ENCODE data around the gene ELOF1. TPM values are rescaled to one million over a fixed set of nuclear protein-coding genes. Genes with fewer than 3 reads are reported as not detected.

ELOF1 gene
- polyA plus RNA-seq, 1 donor from 2014 or later, result 38.0 TPM

GRCh38 chr19:11598746-11599145 lies 39.7 kb upstream of the ELOF1 start:
- H3K36me3 ChIP-seq (ENCODE audit: insufficient read depth, low read length), result peaks cover 10% of the 10 kb centered on the region
- H4K20me1 ChIP-seq (ENCODE audit: insufficient read depth), result no peaks in the 10 kb centered on the region
- H3K9me2 ChIP-seq (ENCODE audit: insufficient read depth, low read length), result no peaks in the 10 kb centered on the region
- H3K27ac ChIP-seq (ENCODE audit: low read length), result peak overlapping the region; percentile 99
- peak overlapping the region; percentile 100 for H3K9ac ChIP-seq (ENCODE audit: low read length)
- peaks cover 59% of the 10 kb centered on the region for H3K79me2 ChIP-seq (replicated peaks; ENCODE audit: insufficient read depth, low read length)
- no peak overlapping the region for H2AFZ ChIP-seq (ENCODE audit: low read depth, low read length)
- TF ChIP-seq EZH2 (IDR thresholded peaks at IDR 0.05; ENCODE audit: borderline replicate concordance, insufficient read depth, low read length, poor library complexity, severe bottlenecking), result no peak
- TF ChIP-seq EP300 (conservative IDR thresholded peaks at IDR 0.05; ENCODE audit: poor library complexity, severe bottlenecking), result no peak
- TF ChIP-seq CTCF (IDR thresholded peaks at IDR 0.05; ENCODE audit: poor library complexity, severe bottlenecking), result no peak
- no peak for TF ChIP-seq POLR2AphosphoS5 (IDR thresholded peaks at IDR 0.05)
- TF ChIP-seq MXI1 (conservative IDR thresholded peaks at IDR 0.05; ENCODE audit: poor library complexity, severe bottlenecking), result no peak
- TF ChIP-seq RAD21 (conservative IDR thresholded peaks at IDR 0.05), result no peak
- no peak for TF ChIP-seq TAF1 (IDR thresholded peaks at IDR 0.05; ENCODE audit: low read depth)
- TF ChIP-seq SMC3 (conservative IDR thresholded peaks at IDR 0.05; ENCODE audit: poor library complexity), result no peak
- TF ChIP-seq REST (IDR thresholded peaks at IDR 0.05; ENCODE audit: borderline replicate concordance), result no peak
- H3F3A ChIP-seq (ENCODE audit: insufficient read depth, low read length, poor library complexity, severe bottlenecking), result no peaks in the 10 kb centered on the region
- no peaks in the 10 kb centered on the region for H3K27me3 ChIP-seq (ENCODE audit: insufficient read depth, low read depth, low read length)
- no peaks in the 10 kb centered on the region for H3K9me3 ChIP-seq (ENCODE audit: low read length)
- H3K4me3 ChIP-seq (ENCODE audit: low read length), result peak overlapping the region; percentile 94
- peak overlapping the region; percentile 79 for H3K4me2 ChIP-seq (ENCODE audit: low read length)

GRCh38 chr19:11598103-11598483 lies 39.1 kb upstream of the ELOF1 start:
- peak overlapping the region; percentile 100 for H3K9ac ChIP-seq (ENCODE audit: low read length)
- H3K4me2 ChIP-seq (ENCODE audit: low read length), result peak overlapping the region; percentile 79
- peaks cover 52% of the 10 kb centered on the region for H3K79me2 ChIP-seq (replicated peaks; ENCODE audit: insufficient read depth, low read length)
- H3K27ac ChIP-seq (ENCODE audit: low read length), result peak overlapping the region; percentile 99
- peaks cover 9% of the 10 kb centered on the region for H3K36me3 ChIP-seq (ENCODE audit: insufficient read depth, low read length)
- H3F3A ChIP-seq (ENCODE audit: insufficient read depth, low read length, poor library complexity, severe bottlenecking), result no peaks in the 10 kb centered on the region
- no peaks in the 10 kb centered on the region for H3K9me3 ChIP-seq (ENCODE audit: low read length)
- peak overlapping the region; percentile 76 for H2AFZ ChIP-seq (ENCODE audit: low read depth, low read length)
- no peak for TF ChIP-seq EP300 (conservative IDR thresholded peaks at IDR 0.05; ENCODE audit: poor library complexity, severe bottlenecking)
- no peak for TF ChIP-seq CTCF (IDR thresholded peaks at IDR 0.05; ENCODE audit: poor library complexity, severe bottlenecking)
- TF ChIP-seq TAF1 (IDR thresholded peaks at IDR 0.05; ENCODE audit: low read depth), result no peak
- no peak for TF ChIP-seq POLR2AphosphoS5 (IDR thresholded peaks at IDR 0.05)
- no peak for TF ChIP-seq SMC3 (conservative IDR thresholded peaks at IDR 0.05; ENCODE audit: poor library complexity)
- TF ChIP-seq RAD21 (conservative IDR thresholded peaks at IDR 0.05), result no peak
- TF ChIP-seq REST (IDR thresholded peaks at IDR 0.05; ENCODE audit: borderline replicate concordance), result no peak
- no peak for TF ChIP-seq MXI1 (conservative IDR thresholded peaks at IDR 0.05; ENCODE audit: poor library complexity, severe bottlenecking)
- TF ChIP-seq EZH2 (IDR thresholded peaks at IDR 0.05; ENCODE audit: borderline replicate concordance, insufficient read depth, low read length, poor library complexity, severe bottlenecking), result no peak
- H3K4me3 ChIP-seq (ENCODE audit: low read length), result peak overlapping the region; percentile 94
- H4K20me1 ChIP-seq (ENCODE audit: insufficient read depth), result no peaks in the 10 kb centered on the region
- H3K9me2 ChIP-seq (ENCODE audit: insufficient read depth, low read length), result no peaks in the 10 kb centered on the region
- H3K27me3 ChIP-seq (ENCODE audit: insufficient read depth, low read depth, low read length), result no peaks in the 10 kb centered on the region

Measured in neural cell (in vitro differentiated cells).